GM18499 (cell line): ENCODE measurements around the gene TBCEL.

Experiments used
- ATAC-seq: cut with Tn5 transposase; IDR thresholded peaks from one replicate; pipeline ENCODE4 v1.9.1; 2021; ENCODE audit warnings: moderate number of reproducible peaks; ENCODE audit not compliant: insufficient read depth, unreplicated experiment

TBCEL gene

GRCh38 chr11:121057922-121058321 is 34.0 kb downstream of the TBCEL start:
- ATAC-seq, result no peak

- no peak for ATAC-seq
These were observed 35.0 kb downstream of the TBCEL start for GRCh38 chr11:121058941-121059340.

GRCh38 chr11:121059605-121060004 is 35.7 kb downstream of the TBCEL start:
- peak; percentile 91 for ATAC-seq

GRCh38 chr11:121063728-121064127 is 39.8 kb downstream of the TBCEL start:
- no peak for ATAC-seq

GRCh38 chr11:121066623-121067022 is 42.7 kb downstream of the TBCEL start:
- ATAC-seq, result no peak

- ATAC-seq, result no peak
These were observed 43.1 kb downstream of the TBCEL start for GRCh38 chr11:121067026-121067425.

- ATAC-seq, result no peak
These were observed 43.6 kb downstream of the TBCEL start for GRCh38 chr11:121067453-121067852.

GRCh38 chr11:121067962-121068647 is 44.2 kb downstream of the TBCEL start:
- no peak for ATAC-seq

- no peak for ATAC-seq
These were observed 44.9 kb downstream of the TBCEL start for GRCh38 chr11:121068787-121069186.

- no peak for ATAC-seq
These were observed 47.3 kb downstream of the TBCEL start for GRCh38 chr11:121070951-121071845.

GRCh38 chr11:121071846-121072450 is 48.0 kb downstream of the TBCEL start:
- no peak for ATAC-seq

- no peak for ATAC-seq
These were observed 57.4 kb downstream of the TBCEL start for GRCh38 chr11:121081321-121081720.

- ATAC-seq, result no peak
These were observed 58.3 kb downstream of the TBCEL start for GRCh38 chr11:121082219-121082618.

- no peak for ATAC-seq
These were observed 58.8 kb downstream of the TBCEL start for GRCh38 chr11:121082670-121083069.

GRCh38 chr11:121086866-121087265 is 63.0 kb downstream of the TBCEL start:
- no peak for ATAC-seq

- no peak for ATAC-seq
These were observed 65.7 kb downstream of the TBCEL start for GRCh38 chr11:121089566-121089965.

GRCh38 chr11:121090145-121090721 is 66.3 kb downstream of the TBCEL start:
- no peak for ATAC-seq

GRCh38 chr11:121091492-121092152 is 67.7 kb downstream of the TBCEL start:
- ATAC-seq, result no peak

GRCh38 chr11:121095561-121095960 is 71.7 kb downstream of the TBCEL start:
- no peak for ATAC-seq

GRCh38 chr11:121099364-121099763 is 75.5 kb downstream of the TBCEL start:
- no peak for ATAC-seq
